Measurements from ENCODE around the gene TRIP4. TPM values are rescaled to one million over a fixed set of nuclear protein-coding genes. Genes with fewer than 3 reads are reported as not detected.

The TRIP4 gene
- total RNA-seq, 1 experiment from 2014 or later = 18.3 TPM

GRCh38 chr15:64503197-64503596 lies 115.6 kb downstream of the TRIP4 start:
- no peaks in the 10 kb centered on the region for H3K9me3 ChIP-seq (ENCODE audit: control insufficient read depth in 1 of 2, insufficient read depth in 1 of 2, low read depth in 1 of 2, low read length in 2 of 2)
- RAD21 ChIA-PET (ENCODE audit: low non-redundant PET in 1 of 2, low total read pairs in 2 of 2, uncharacterized antibody in 2 of 2, unreplicated experiment in 2 of 2) = no interaction called here
- H3K27me3 ChIP-seq (ENCODE audit: insufficient read depth, low read length) = no peaks in the 10 kb centered on the region
- no TSS peak for BruUV-seq (replicated peaks)
- peaks cover 59% of the 10 kb centered on the region for H3K79me2 ChIP-seq (ENCODE audit: insufficient read depth, low read length)
- no peak overlapping the region for H3K4me3 ChIP-seq (replicated peaks in 1 of 2; ENCODE audit: low read depth in 1 of 2, low read length in 2 of 2)
- TF ChIP-seq FOSL1 (IDR thresholded peaks at IDR 0.05; ENCODE audit: low read depth) (no peak), POLR2A (IDR thresholded peaks at IDR 0.05; ENCODE audit: borderline replicate concordance, extremely low read depth, insufficient read depth, insufficient read length) (no peak), EGR1 (IDR thresholded peaks at IDR 0.05; ENCODE audit: low read depth) (no peak), YY1 (IDR thresholded peaks at IDR 0.05; ENCODE audit: extremely low read depth, insufficient replicate concordance, low read depth, low read length) (no peak), RAD21 (IDR thresholded peaks at IDR 0.05; ENCODE audit: low read depth) (no peak)
- TF ChIP-seq, protein P1, sequence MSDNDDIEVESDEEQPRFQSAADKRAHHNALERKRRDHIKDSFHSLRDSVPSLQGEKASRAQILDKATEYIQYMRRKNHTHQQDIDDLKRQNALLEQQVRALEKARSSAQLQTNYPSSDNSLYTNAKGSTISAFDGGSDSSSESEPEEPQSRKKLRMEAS (IDR thresholded peaks at IDR 0.05) = no peak
- TF ChIP-seq, protein P2, sequence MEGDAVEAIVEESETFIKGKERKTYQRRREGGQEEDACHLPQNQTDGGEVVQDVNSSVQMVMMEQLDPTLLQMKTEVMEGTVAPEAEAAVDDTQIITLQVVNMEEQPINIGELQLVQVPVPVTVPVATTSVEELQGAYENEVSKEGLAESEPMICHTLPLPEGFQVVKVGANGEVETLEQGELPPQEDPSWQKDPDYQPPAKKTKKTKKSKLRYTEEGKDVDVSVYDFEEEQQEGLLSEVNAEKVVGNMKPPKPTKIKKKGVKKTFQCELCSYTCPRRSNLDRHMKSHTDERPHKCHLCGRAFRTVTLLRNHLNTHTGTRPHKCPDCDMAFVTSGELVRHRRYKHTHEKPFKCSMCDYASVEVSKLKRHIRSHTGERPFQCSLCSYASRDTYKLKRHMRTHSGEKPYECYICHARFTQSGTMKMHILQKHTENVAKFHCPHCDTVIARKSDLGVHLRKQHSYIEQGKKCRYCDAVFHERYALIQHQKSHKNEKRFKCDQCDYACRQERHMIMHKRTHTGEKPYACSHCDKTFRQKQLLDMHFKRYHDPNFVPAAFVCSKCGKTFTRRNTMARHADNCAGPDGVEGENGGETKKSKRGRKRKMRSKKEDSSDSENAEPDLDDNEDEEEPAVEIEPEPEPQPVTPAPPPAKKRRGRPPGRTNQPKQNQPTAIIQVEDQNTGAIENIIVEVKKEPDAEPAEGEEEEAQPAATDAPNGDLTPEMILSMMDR (IDR thresholded peaks at IDR 0.05 in 2 of 3, conservative IDR thresholded peaks at IDR 0.05 in 1 of 3; ENCODE audit: borderline replicate concordance in 1 of 3, insufficient read depth in 1 of 3, low read depth in 2 of 3, low read length in 2 of 3) = no peak
- H3K9me2 ChIP-seq (ENCODE audit: insufficient read depth) = no peaks in the 10 kb centered on the region
- H3K9ac ChIP-seq (ENCODE audit: low read length) = no peak overlapping the region
- H2AFZ ChIP-seq (ENCODE audit: low read depth, low read length, poor library complexity, severe bottlenecking) = no peak overlapping the region
- peaks cover 23 to 26% of the 10 kb centered on the region in 2 experiments; a peak in 3 of 4 replicates for H3K36me3 ChIP-seq (ENCODE audit: control insufficient read depth in 1 of 2, insufficient read depth in 2 of 2, low read length in 2 of 2)
- H3K27ac ChIP-seq (ENCODE audit: low read depth, low read length) = no peak overlapping the region
- DNase-seq (ENCODE audit: low read depth, low spot score) (no peak), ATAC-seq (no peak)
- no peaks in the 10 kb centered on the region; the same call in none of the 2 replicates for H4K20me1 ChIP-seq (ENCODE audit: insufficient read depth)
- POLR2A ChIA-PET = no interaction called here
- CTCF ChIA-PET = interaction anchor here (0.8 kb wide), 1 partner anchor 17 kb away, joined by 3 read pairs; no protein-coding TSS in a partner anchor
- no peak overlapping the region for H3K4me2 ChIP-seq (ENCODE audit: low read length)
- H3K4me1 ChIP-seq (ENCODE audit: control insufficient read depth in 1 of 2, insufficient read depth in 2 of 2, low read length in 2 of 2) = no peaks in the 10 kb centered on the region
- intact Hi-C loops (cut with micrococcal nuclease) = no loop called here

DNA sequence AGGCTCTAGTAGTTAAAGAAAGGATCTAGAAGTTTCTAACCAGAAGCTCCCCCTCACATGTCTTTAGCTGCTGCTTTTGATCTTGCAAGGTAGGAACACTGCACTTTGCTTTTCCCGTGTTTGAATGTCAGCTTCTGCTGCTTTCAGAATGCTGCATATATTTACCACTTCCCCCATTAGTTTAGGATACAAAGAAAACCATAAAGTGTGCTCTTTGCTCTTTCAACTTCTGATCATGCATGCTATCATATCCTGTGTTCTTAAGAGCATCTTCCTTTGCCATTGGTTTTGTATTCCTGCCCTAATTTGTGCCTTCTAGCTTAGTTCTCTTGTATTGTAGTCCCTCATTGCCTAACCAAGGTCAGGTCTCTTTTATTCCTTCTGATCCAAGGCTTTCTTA lies 116.0 kb downstream of the TRIP4 start:
- H3K9me2 ChIP-seq (ENCODE audit: insufficient read depth) = no peaks in the 10 kb centered on the region
- no peaks in the 10 kb centered on the region for H3K9me3 ChIP-seq (ENCODE audit: control insufficient read depth in 1 of 2, insufficient read depth in 1 of 2, low read depth in 1 of 2, low read length in 2 of 2)
- peaks cover 23 to 26% of the 10 kb centered on the region in 2 experiments; a peak in 3 of 4 replicates for H3K36me3 ChIP-seq (ENCODE audit: control insufficient read depth in 1 of 2, insufficient read depth in 2 of 2, low read length in 2 of 2)
- H4K20me1 ChIP-seq (ENCODE audit: insufficient read depth) = no peaks in the 10 kb centered on the region; the same call in none of the 2 replicates
- DNase-seq (ENCODE audit: low read depth, low spot score) = no peak
- BruUV-seq (replicated peaks) = no TSS peak
- TF ChIP-seq SIN3A (IDR thresholded peaks at IDR 0.05; ENCODE audit: low read depth) (no peak), POLR2A (IDR thresholded peaks at IDR 0.05; ENCODE audit: borderline replicate concordance, extremely low read depth, insufficient read depth, insufficient read length) (no peak), EGR1 (IDR thresholded peaks at IDR 0.05; ENCODE audit: low read depth) (no peak), JUND (IDR thresholded peaks at IDR 0.05) (no peak), EZH2phosphoT487 (IDR thresholded peaks at IDR 0.05; ENCODE audit: borderline replicate concordance) (no peak), ZFX (IDR thresholded peaks at IDR 0.05) (no peak), SRF (IDR thresholded peaks at IDR 0.05; ENCODE audit: low read depth) (no peak), CEBPB (IDR thresholded peaks at IDR 0.05; ENCODE audit: low read depth) (no peak), ZNF274 (IDR thresholded peaks at IDR 0.05; ENCODE audit: low read depth, low read length) (no peak)
- TF ChIP-seq, protein P3, sequence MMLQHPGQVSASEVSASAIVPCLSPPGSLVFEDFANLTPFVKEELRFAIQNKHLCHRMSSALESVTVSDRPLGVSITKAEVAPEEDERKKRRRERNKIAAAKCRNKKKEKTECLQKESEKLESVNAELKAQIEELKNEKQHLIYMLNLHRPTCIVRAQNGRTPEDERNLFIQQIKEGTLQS (IDR thresholded peaks at IDR 0.05) = no peak
- TF ChIP-seq, protein P2 (IDR thresholded peaks at IDR 0.05 in 2 of 3, conservative IDR thresholded peaks at IDR 0.05 in 1 of 3; ENCODE audit: borderline replicate concordance in 1 of 3, insufficient read depth in 1 of 3, low read depth in 2 of 3, low read length in 2 of 3) = no peak
- TF ChIP-seq, protein P1 (IDR thresholded peaks at IDR 0.05) = no peak
- no peak for ATAC-seq
- no peak overlapping the region for H2AFZ ChIP-seq (ENCODE audit: low read depth, low read length, poor library complexity, severe bottlenecking)
- no peak overlapping the region for H3K9ac ChIP-seq (ENCODE audit: low read length)
- H3K27me3 ChIP-seq (ENCODE audit: insufficient read depth, low read length) = no peaks in the 10 kb centered on the region
- no peak overlapping the region for H3K4me3 ChIP-seq (replicated peaks in 1 of 2; ENCODE audit: low read depth in 1 of 2, low read length in 2 of 2)
- intact Hi-C loops (cut with micrococcal nuclease) = no loop called here
- no peak overlapping the region for H3K27ac ChIP-seq (ENCODE audit: low read depth, low read length)
- ChIA-PET CTCF (interaction anchor here (0.8 kb wide), 1 partner anchor 16 kb away, joined by 3 read pairs; no protein-coding TSS in a partner anchor), POLR2A (no interaction called here), RAD21 (ENCODE audit: low non-redundant PET in 1 of 2, low total read pairs in 2 of 2, uncharacterized antibody in 2 of 2, unreplicated experiment in 2 of 2) (no interaction called here)
- H3K4me2 ChIP-seq (ENCODE audit: low read length) = no peak overlapping the region
- H3K4me1 ChIP-seq (ENCODE audit: control insufficient read depth in 1 of 2, insufficient read depth in 2 of 2, low read length in 2 of 2) = no peaks in the 10 kb centered on the region
- peaks cover 61% of the 10 kb centered on the region for H3K79me2 ChIP-seq (ENCODE audit: insufficient read depth, low read length)

Measured in HCT116 (cell line).